OCI-LY7 (cell line): ENCODE measurements around the gene KIT. TPM values are rescaled to one million over a fixed set of nuclear protein-coding genes. Genes with fewer than 3 reads are reported as not detected.

ENCODE experiments used
- BruUV-seq: library from RNA; stranded (reverse); fragments of 400-500 nt; replicated peaks from 2 replicates; lab custom pipeline; 2021; lab: Mats Ljungman, UMichigan
- CTCF ChIA-PET: fragments of 300-600 bp; sonication (Branson Sonifier 250); formaldehyde crosslinking; loops from one replicate; lab custom pipeline; 2022; ENCODE audit warnings: antibody characterized with exemption; ENCODE audit not compliant: unreplicated experiment; lab: Charles Lee
- POLR2A ChIA-PET: fragments of 300-600 bp; sonication (Branson Sonifier 250); formaldehyde crosslinking; loops from one replicate; lab custom pipeline; 2022; ENCODE audit warnings: antibody characterized with exemption; lab: Charles Lee
- DNase-seq: peaks from one replicate; pipeline ENCODE4 v3.0.0-alpha.2; 2015; ENCODE audit warnings: low spot score
- H2AFZ ChIP-seq: fragments of 200-600 bp; sonication (generic), shearing (Covaris generic); 2 replicates; pipeline ENCODE4 v1.6.1; 2014; ENCODE audit warnings: mild to moderate bottlenecking, antibody characterized with exemption, low read length, moderate library complexity
- H3K27ac ChIP-seq: fragments of 200-600 bp; sonication (generic); 2 replicates; pipeline ENCODE4 v1.5.1; 2014; ENCODE audit warnings: mixed run types, low read depth, mild to moderate bottlenecking, moderate library complexity, low read length, inconsistent platforms; ENCODE audit not compliant: poor library complexity, severe bottlenecking
- H3K36me3 ChIP-seq: fragments of 200-600 bp; sonication (generic); 2 replicates; pipeline ENCODE4 v1.6.1; 2014; ENCODE audit warnings: mild to moderate bottlenecking, antibody characterized with exemption, low read length, moderate library complexity, mixed read lengths; ENCODE audit not compliant: insufficient read depth
- H3K4me1 ChIP-seq: fragments of 200-600 bp; sonication (generic); 2 replicates; pipeline ENCODE4 v1.5.1; 2014; ENCODE audit warnings: mild to moderate bottlenecking, low read length; ENCODE audit not compliant: insufficient read depth, poor library complexity, severe bottlenecking
- H3K4me2 ChIP-seq: fragments of 200-600 bp; sonication (generic); 2 replicates; pipeline ENCODE4 v1.6.1; 2014; ENCODE audit warnings: mild to moderate bottlenecking, low read length
- H3K4me3 ChIP-seq: fragments of 200-600 bp; sonication (generic); 2 replicates; pipeline ENCODE4 v1.5.1; 2014; ENCODE audit warnings: mild to moderate bottlenecking, low read depth, low read length; ENCODE audit not compliant: poor library complexity, severe bottlenecking
- H3K79me2 ChIP-seq: fragments of 200-600 bp; sonication (generic); 2 replicates; pipeline ENCODE4 v1.6.1; 2016; ENCODE audit warnings: low read depth, mild to moderate bottlenecking, low read length, moderate library complexity, mixed read lengths; ENCODE audit not compliant: insufficient read depth
- H3K9me2 ChIP-seq: fragments of 200-600 bp; sonication (generic); 2 replicates; pipeline ENCODE4 v1.6.1; 2016; ENCODE audit warnings: mild to moderate bottlenecking, low read length, mixed read lengths; ENCODE audit not compliant: insufficient read depth
- H3K9me3 ChIP-seq: fragments of 200-600 bp; sonication (generic); 2 replicates; pipeline ENCODE4 v1.6.1; 2014; ENCODE audit warnings: mild to moderate bottlenecking, mixed run types, low read length, mixed read lengths
- H4K20me1 ChIP-seq: fragments of 200-600 bp; sonication (generic); 2 replicates; pipeline ENCODE4 v1.6.1; 2014; ENCODE audit warnings: mild to moderate bottlenecking, antibody characterized with exemption, low read length, moderate library complexity, mixed read lengths; ENCODE audit not compliant: insufficient read depth
- EZH2phosphoT487 ChIP-seq: fragments of 200-600 bp; sonication (generic); IDR thresholded peaks from 2 replicates; pipeline ENCODE4 v1.6.1; 2018; ENCODE audit warnings: low read depth, borderline replicate concordance, mild to moderate bottlenecking, mixed run types, antibody characterized with exemption, low read length, moderate library complexity, mixed read lengths
- intact Hi-C: fragments of 100-400 bp; cut with micrococcal nuclease; formaldehyde crosslinking; loops from one replicate; pipeline ENCODE4 v1.10.0; 2022; ENCODE audit not compliant: unreplicated experiment
- total RNA-seq, 2 experiments: library from RNA; depleted of rRNA in 1 of 2; stranded (reverse); fragments of >200 nt in 1 of 2; shearing (Covaris generic) in 1 of 2; gene quantifications; 2 replicates each; pipeline ENCODE4 v1.2.3, GENCODE V29; 2014 to 2022
- TF ChIP-seq, protein P1 (sequence below): fragments of 200-600 bp; sonication (generic); conservative IDR thresholded peaks from 2 replicates; pipeline ENCODE4 v1.5.1; 2014; ENCODE audit warnings: mild to moderate bottlenecking, antibody characterized with exemption, low read length, moderate library complexity, mixed read lengths

The KIT gene
- total RNA-seq, 2 experiments from 2014 or later, result not detected

DNA sequence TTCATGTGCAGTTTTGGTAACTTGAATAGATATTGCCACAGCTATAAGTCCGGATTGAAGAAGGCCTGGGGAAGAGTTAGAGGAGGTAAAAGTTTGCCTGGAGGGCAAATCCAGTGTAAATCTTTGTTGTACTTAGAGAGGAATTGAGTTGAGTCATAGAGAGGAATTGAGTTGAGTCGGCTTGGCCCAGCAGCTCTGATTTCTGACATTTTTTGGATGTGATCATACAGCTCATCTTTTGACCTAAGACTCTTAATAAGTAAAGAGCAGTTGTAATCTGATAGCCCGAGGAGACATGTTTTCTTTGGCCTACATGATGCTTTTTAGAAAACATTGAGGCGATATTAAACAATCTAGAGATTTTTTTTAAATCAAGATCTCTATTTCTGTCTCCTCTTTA lies 3.9 kb downstream of the KIT start:
- intact Hi-C loops, result no loop called here
- no peaks in the 10 kb centered on the region for H3K79me2 ChIP-seq
- no peaks in the 10 kb centered on the region for H3K4me1 ChIP-seq
- no peak overlapping the region for H3K4me2 ChIP-seq
- no TSS peak for BruUV-seq
- ChIA-PET CTCF (no interaction called here), POLR2A (interaction anchor here (0.5 kb wide), 1 partner anchor 22 kb away, joined by 3 read pairs; no protein-coding TSS in a partner anchor)
- H3K4me3 ChIP-seq, result no peak overlapping the region
- H3K36me3 ChIP-seq, result no peaks in the 10 kb centered on the region
- H3K27ac ChIP-seq, result no peak overlapping the region
- H4K20me1 ChIP-seq, result no peaks in the 10 kb centered on the region
- H2AFZ ChIP-seq, result no peak overlapping the region
- H3K9me2 ChIP-seq, result no peaks in the 10 kb centered on the region
- no peak for DNase-seq
- TF ChIP-seq EZH2phosphoT487, result no peak
- TF ChIP-seq, protein P1, sequence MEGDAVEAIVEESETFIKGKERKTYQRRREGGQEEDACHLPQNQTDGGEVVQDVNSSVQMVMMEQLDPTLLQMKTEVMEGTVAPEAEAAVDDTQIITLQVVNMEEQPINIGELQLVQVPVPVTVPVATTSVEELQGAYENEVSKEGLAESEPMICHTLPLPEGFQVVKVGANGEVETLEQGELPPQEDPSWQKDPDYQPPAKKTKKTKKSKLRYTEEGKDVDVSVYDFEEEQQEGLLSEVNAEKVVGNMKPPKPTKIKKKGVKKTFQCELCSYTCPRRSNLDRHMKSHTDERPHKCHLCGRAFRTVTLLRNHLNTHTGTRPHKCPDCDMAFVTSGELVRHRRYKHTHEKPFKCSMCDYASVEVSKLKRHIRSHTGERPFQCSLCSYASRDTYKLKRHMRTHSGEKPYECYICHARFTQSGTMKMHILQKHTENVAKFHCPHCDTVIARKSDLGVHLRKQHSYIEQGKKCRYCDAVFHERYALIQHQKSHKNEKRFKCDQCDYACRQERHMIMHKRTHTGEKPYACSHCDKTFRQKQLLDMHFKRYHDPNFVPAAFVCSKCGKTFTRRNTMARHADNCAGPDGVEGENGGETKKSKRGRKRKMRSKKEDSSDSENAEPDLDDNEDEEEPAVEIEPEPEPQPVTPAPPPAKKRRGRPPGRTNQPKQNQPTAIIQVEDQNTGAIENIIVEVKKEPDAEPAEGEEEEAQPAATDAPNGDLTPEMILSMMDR, result no peak
- no peaks in the 10 kb centered on the region for H3K9me3 ChIP-seq

DNA sequence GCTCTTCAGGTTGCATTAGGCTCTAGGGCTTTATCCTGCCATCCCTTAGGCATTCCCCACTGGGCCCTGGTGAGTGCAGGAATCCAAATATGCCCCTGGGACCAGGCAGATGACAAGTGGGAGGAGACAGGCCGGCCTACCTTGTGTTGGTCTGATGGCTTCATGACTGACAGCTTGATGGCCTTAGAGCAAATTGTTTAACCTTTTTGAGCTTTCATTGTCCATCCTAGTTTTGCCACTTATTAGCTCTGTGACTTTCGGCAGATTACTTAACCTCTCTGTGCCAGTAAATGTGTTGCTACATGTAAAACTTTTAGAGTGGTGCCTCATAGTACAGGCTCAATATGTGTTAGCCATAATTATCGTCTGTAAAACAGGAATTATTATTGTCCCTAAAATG lies 4.4 kb downstream of the KIT start:
- no peak overlapping the region for H3K27ac ChIP-seq
- no peak for TF ChIP-seq EZH2phosphoT487
- TF ChIP-seq, protein P1, result no peak
- ChIA-PET POLR2A (no interaction called here), CTCF (no interaction called here)
- BruUV-seq, result no TSS peak
- H3K79me2 ChIP-seq, result no peaks in the 10 kb centered on the region
- H3K4me1 ChIP-seq, result no peaks in the 10 kb centered on the region
- H3K9me2 ChIP-seq, result no peaks in the 10 kb centered on the region
- no peaks in the 10 kb centered on the region for H3K36me3 ChIP-seq
- no peaks in the 10 kb centered on the region for H3K9me3 ChIP-seq
- H2AFZ ChIP-seq, result no peak overlapping the region
- DNase-seq, result no peak
- H3K4me3 ChIP-seq, result no peak overlapping the region
- H4K20me1 ChIP-seq, result no peaks in the 10 kb centered on the region
- intact Hi-C loops, result no loop called here
- no peak overlapping the region for H3K4me2 ChIP-seq

DNA sequence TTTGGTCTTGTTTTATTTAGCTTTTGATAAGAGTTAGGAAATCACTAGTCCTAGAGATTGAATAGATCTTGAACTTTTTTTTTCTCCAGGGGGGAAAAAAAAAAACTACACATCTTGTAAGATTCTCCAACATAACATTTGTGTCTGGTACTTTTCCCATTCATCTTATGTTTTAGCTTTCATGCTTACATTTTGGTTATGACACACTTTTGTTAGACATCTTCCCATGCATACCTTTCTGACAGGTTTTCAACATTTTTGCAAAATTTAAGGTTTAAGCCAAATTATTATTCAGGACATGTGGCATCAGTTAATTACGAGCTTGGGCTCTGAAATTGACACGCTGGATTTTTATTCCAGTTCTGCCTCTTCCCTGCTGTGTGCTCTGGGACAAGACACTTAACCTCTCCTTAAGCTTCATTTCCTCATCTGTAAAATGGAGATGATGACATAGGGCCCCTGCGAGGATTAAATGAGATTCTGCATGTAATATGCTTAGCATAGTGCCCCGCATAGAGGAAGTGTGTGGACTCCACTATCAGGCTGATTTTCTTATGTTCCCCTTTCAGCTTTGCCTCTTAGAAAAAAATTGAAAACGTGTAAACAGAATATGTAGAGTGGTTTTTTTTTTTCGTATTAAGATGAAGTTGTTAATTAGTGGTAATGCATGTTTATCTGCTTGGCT lies 5.3 kb downstream of the KIT start:
- Histone ChIP-seq H3K9me2 (no peaks in the 10 kb centered on the region), H3K36me3 (no peaks in the 10 kb centered on the region), H3K4me1 (no peaks in the 10 kb centered on the region), H3K27ac (no peak overlapping the region), H3K9me3 (no peaks in the 10 kb centered on the region), H3K4me2 (no peak overlapping the region), H3K79me2 (no peaks in the 10 kb centered on the region), H3K4me3 (no peak overlapping the region), H2AFZ (no peak overlapping the region), H4K20me1 (no peaks in the 10 kb centered on the region)
- BruUV-seq, result no TSS peak
- CTCF ChIA-PET, result interaction anchor here (0.6 kb wide), 1 partner anchor 14 kb away, joined by 3 read pairs; no protein-coding TSS in a partner anchor
- intact Hi-C loops, result no loop called here
- POLR2A ChIA-PET, result interaction anchor here (0.6 to 1.1 kb wide), 4 partner anchors 11 to 457 kb away, joined by 3 to 5 read pairs (median 4); no protein-coding TSS in a partner anchor
- DNase-seq, result no peak
- TF ChIP-seq, protein P1, result no peak
- TF ChIP-seq EZH2phosphoT487, result no peak
